Kidney (tissue), 14 donors: ENCODE results near the gene ATP1B1. TPM values are rescaled to one million over a fixed set of nuclear protein-coding genes. Genes with fewer than 3 reads are reported as not detected.
A peak's percentile ranks its signal among the peaks of the same experiment; 100 is the strongest.

Experiments used
- DNase-seq, 5 donors: peaks; one replicate each; pipeline ENCODE4 v3.0.0-alpha.2; 2013 to 2020
- FAIRE-seq: peaks from 2 replicates; lab custom pipeline; 2012; peaks lifted over from hg19 to GRCh38; lab: Jason Lieb, UNC
- H3K27ac ChIP-seq, 2 donors: one replicate each; pipeline ENCODE4 v1.7.0; 2013; ENCODE audit warnings: low read depth in 2 of 2, low read length in 2 of 2, inconsistent platforms in 1 of 2
- H3K27me3 ChIP-seq: one replicate; pipeline ENCODE4 v1.7.1; 2013; ENCODE audit warnings: low read length, inconsistent platforms; ENCODE audit not compliant: control insufficient read depth, insufficient read depth
- H3K36me3 ChIP-seq, 3 donors: one replicate each; pipeline versions ENCODE4 v1.7.0 to v1.7.1; 2013; ENCODE audit warnings: low read length in 3 of 3, control low read depth in 1 of 3, inconsistent platforms in 1 of 3; ENCODE audit not compliant: insufficient read depth in 3 of 3, control insufficient read depth in 2 of 3
- H3K4me1 ChIP-seq, 3 donors: one replicate each; pipeline versions ENCODE4 v1.7.0 to v1.7.1; 2013; ENCODE audit warnings: low read length in 3 of 3, inconsistent platforms in 1 of 3, low read depth in 1 of 3; ENCODE audit not compliant: control insufficient read depth in 2 of 3, insufficient read depth in 2 of 3
- H3K4me3 ChIP-seq, 3 donors: one replicate each; pipeline versions ENCODE4 v1.7.0 to v1.8.1; 2013; ENCODE audit warnings: low read length in 3 of 3, control low read depth in 1 of 3, inconsistent platforms in 1 of 3
- H3K9ac ChIP-seq, 3 donors: one replicate each; pipeline versions ENCODE4 v1.7.0 to v1.7.1; 2013; ENCODE audit warnings: low read length in 3 of 3, control low read depth in 1 of 3, inconsistent platforms in 1 of 3
- H3K9me3 ChIP-seq, 3 donors: one replicate each; pipeline versions ENCODE4 v1.7.0 to v1.7.1; 2013; ENCODE audit warnings: low read length in 3 of 3, control low read depth in 1 of 3, inconsistent platforms in 1 of 3; ENCODE audit not compliant: control insufficient read depth in 2 of 3, insufficient read depth in 1 of 3
- intact Hi-C: fragments of 100-400 bp; cut with DNase I; formaldehyde crosslinking; loops from one replicate; pipeline ENCODE4 v1.11.1; 2022
- polyA plus RNA-seq: library from polyadenylated mRNA; stranded (reverse); fragments of 350-450 nt; fragmentation: Illumina TruSeq; extraction: RNeasy Lipid Tissue Mini Kit (QIAGEN cat#74804); gene quantifications from one replicate; pipeline ENCODE4 v1.2.3, GENCODE V29; 2014; ENCODE audit warnings: low read depth, low replicate concordance; ENCODE audit not compliant: insufficient read depth
- total RNA-seq: library from RNA; stranded (reverse); fragmentation: NEBNext Ultra II Directional; extraction: Animal tissue kit (Norgen Biotek cat#: 25700); gene quantifications from one replicate; pipeline ENCODE4 v1.2.1, GENCODE V29; 2021
- TF ChIP-seq, protein P1 (sequence below): IDR thresholded peaks from 3 replicates; pipeline ENCODE4 v1.5.1; 2012; ENCODE audit warnings: mild to moderate bottlenecking, moderate library complexity, borderline replicate concordance; ENCODE audit not compliant: insufficient read depth; ENCODE audit errors: extremely low read depth
- donor health status: control.
- donor health status: control.
- donor health status: control.
- donor health status: control.
- donor health status: control.
- donor health status: DM: yes; HTN: yes; CAD: no.
- donor health status: Normal renal cell carcinoma (clear cell type).

Gene ATP1B1
- total and polyA plus RNA-seq, 2 donors from 2014 or later = 686 to 1,441 TPM

DNA sequence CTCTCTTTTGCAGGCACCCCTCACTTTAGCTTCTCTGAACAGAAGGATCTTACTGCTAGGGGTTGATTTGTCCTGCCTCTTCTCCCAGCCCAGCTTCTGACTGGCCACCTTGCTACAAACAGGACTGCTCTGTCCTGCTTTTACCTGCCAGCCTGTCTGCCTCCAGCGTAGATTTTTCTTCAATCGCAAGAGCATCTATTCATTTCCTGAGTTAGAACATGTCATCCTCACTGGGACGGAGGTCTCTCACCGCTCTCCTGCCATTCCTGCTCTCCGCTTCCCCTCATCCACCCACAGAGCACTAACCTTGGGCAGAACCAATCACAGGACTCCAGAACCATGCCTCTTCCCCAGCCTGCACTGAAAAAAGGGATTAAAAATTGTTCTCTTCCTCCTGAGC is 3.5 kb upstream of the ATP1B1 start:
- H3K9ac ChIP-seq = peak overlapping the region in 2 of 3 donors; percentile 34 to 94
- FAIRE-seq = no peak

GRCh38 chr1:169103480-169103893 is 3.0 kb upstream of the ATP1B1 start:
- peak overlapping the region in 2 of 3 donors; percentile 34 to 94 for H3K9ac ChIP-seq

More for the DNA sequence above, 3.5 kb upstream of the ATP1B1 start:
- peak overlapping the region in 2 of 3 donors; percentile 63 to 72 for H3K4me3 ChIP-seq
- intact Hi-C loops = no loop called here
- TF ChIP-seq, protein P1, sequence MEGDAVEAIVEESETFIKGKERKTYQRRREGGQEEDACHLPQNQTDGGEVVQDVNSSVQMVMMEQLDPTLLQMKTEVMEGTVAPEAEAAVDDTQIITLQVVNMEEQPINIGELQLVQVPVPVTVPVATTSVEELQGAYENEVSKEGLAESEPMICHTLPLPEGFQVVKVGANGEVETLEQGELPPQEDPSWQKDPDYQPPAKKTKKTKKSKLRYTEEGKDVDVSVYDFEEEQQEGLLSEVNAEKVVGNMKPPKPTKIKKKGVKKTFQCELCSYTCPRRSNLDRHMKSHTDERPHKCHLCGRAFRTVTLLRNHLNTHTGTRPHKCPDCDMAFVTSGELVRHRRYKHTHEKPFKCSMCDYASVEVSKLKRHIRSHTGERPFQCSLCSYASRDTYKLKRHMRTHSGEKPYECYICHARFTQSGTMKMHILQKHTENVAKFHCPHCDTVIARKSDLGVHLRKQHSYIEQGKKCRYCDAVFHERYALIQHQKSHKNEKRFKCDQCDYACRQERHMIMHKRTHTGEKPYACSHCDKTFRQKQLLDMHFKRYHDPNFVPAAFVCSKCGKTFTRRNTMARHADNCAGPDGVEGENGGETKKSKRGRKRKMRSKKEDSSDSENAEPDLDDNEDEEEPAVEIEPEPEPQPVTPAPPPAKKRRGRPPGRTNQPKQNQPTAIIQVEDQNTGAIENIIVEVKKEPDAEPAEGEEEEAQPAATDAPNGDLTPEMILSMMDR = no peak
- H3K27me3 ChIP-seq = no peaks in the 10 kb centered on the region
- DNase-seq = no peak
- H3K36me3 ChIP-seq = peaks cover 0 to 11% (median under 1%) of the 10 kb centered on the region in 3 donors
- no peaks in the 10 kb centered on the region for H3K9me3 ChIP-seq
- peaks cover 6 to 35% (median 25%) of the 10 kb centered on the region in 3 donors for H3K4me1 ChIP-seq
- peak overlapping the region; percentile 94 to 95 for H3K27ac ChIP-seq

GRCh38 chr1:169105087-169105433 is 1.4 kb upstream of the ATP1B1 start:
- intact Hi-C loops = no loop called here
- Histone ChIP-seq H3K27me3 (no peaks in the 10 kb centered on the region), H3K27ac (peak overlapping the region; percentile 95 to 99), H3K9ac (peak overlapping the region in 2 of 3 donors; percentile 15 to 94), H3K9me3 (no peaks in the 10 kb centered on the region), H3K4me3 (peak overlapping the region in 2 of 3 donors; percentile 67 to 88), H3K4me1 (peaks cover 6 to 37% (median 27%) of the 10 kb centered on the region in 3 donors), H3K36me3 (peaks cover 0 to 30% (median 12%) of the 10 kb centered on the region in 3 donors)
- TF ChIP-seq, protein P1 = no peak
- no peak for FAIRE-seq
- DNase-seq = peak in 1 of 5 donors; percentile 51

More at GRCh38 chr1:169103480-169103893, 3.0 kb upstream of the ATP1B1 start:
- intact Hi-C loops = no loop called here
- H3K27me3 ChIP-seq = no peaks in the 10 kb centered on the region
- peaks cover 6 to 35% (median 27%) of the 10 kb centered on the region in 3 donors for H3K4me1 ChIP-seq
- peak; percentile 74 to 91 (median 86) for DNase-seq
- TF ChIP-seq, protein P1 = no peak
- H3K9me3 ChIP-seq = no peaks in the 10 kb centered on the region
- H3K4me3 ChIP-seq = peak overlapping the region in 2 of 3 donors; percentile 63 to 72
- no peak for FAIRE-seq
- peaks cover 0 to 16% (median 6%) of the 10 kb centered on the region in 3 donors for H3K36me3 ChIP-seq
- peak overlapping the region; percentile 95 to 99 for H3K27ac ChIP-seq
